GM18502 (cell line): Measurements from ENCODE around the gene GNAQ.
"Not testable (repeated sequence)": the region's sequence is repeated elsewhere in the genome, so short reads cannot be mapped to it uniquely, and the experiment has no call there.

ENCODE experiments used
- ATAC-seq: cut with Tn5 transposase; IDR thresholded peaks from one replicate; pipeline ENCODE4 v1.9.1; 2021; ENCODE audit warnings: mild to moderate bottlenecking; ENCODE audit not compliant: unreplicated experiment, poor library complexity

GNAQ gene

GRCh38 chr9:77687737-77688136, 343.9 kb downstream of the GNAQ start:
- ATAC-seq, result not testable (repeated sequence)

- no peak for ATAC-seq
These were observed 351.0 kb downstream of the GNAQ start for GRCh38 chr9:77680581-77680980.

DNA sequence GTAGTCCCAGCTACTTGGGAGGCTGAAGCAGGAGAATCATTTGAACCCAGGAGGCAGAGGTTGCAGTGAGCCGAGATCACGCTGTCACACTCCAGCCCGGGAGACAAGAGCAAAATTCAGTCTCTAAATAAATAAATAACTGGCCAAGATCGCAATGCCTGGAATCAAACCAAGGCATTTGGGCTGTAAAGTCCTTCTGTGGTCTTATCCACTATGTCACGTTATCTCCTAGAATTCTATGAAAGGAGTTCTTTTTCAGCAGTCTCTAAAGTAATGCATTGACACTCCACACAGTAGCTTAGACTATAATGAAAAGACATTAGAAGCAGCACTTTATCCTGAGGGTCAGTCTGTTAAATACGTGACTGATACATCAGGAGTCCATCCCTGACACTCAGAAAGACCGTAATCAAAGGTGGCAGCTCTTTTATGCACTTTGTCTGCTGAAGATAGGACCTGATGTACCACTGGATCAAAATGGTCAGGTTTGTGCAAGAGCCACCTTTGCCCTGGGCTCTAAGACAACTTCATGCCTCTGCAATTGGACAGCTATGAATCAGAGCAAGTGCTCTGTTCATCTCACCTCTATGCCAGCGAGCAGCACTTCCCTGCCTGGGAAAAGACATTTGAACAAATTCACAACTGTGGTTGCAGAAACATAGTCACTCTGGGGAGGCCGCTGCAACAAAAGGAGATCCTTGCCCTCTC, 351.8 kb downstream of the GNAQ start:
- no peak for ATAC-seq

DNA sequence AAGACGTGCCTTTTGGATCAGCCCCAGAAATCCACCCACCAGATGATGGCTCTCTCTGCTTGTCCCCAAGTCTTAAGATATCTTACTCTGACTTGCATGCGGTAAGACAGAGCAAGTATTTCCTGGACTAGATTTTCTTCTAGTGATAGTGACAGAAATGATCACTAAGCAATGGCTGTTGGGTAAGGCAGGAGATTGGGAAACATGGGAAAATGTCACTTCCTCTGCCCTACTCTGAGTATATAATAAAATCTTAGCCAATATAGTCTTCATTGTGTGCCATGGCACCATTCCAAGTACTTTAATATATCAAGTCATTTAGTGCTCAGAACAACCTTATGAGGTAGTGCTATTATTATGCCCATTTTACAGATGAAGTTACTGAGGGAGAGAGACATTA, 352.5 kb downstream of the GNAQ start:
- no peak for ATAC-seq

DNA sequence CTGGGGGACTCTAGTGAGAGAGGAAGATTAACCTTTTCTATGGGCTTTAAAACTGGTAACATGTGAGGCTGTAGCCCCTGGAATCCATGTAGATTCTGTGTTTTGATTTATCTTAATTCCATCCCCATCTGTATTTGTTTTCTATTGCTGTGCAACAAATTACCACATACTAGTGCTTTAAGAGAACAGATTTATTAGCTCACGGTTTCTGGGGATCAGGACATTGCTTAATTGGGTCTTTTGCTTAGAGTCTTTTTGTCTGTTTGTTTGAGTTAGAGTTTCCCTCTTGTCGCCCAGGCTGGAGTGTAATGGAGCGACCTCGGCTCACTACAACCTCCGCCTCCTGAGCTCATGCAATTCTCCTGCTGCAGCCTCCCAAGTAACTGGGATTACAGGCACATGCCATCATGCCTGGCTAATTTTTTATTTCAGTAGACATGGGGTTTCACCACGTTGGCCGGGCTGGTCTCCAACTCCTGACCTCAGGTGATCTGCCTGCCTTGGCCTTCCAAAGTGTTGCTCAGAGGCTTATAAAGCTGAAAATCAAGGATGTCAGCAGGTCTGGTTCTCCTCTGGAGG, 353.6 kb downstream of the GNAQ start:
- ATAC-seq, result no peak

DNA sequence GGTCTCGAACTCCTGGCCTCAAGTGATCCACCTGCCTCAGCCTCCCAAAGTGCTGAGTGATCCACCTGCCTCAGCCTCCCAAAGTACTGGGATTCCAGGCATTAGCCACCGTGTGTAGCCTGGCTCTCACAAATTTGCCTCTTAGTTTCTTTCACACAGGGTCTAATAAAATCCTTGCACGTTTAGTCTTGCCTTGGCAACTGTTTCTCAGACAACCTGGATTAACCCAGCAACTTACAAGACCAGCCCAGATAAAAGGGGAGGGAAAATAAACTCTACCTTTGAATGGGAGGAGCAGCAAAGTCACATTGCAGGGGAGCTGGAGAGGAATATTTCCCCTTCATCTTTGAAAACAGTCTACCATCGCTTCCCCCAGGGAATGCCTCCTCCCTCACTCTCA, 354.2 kb downstream of the GNAQ start:
- ATAC-seq, result no peak

DNA sequence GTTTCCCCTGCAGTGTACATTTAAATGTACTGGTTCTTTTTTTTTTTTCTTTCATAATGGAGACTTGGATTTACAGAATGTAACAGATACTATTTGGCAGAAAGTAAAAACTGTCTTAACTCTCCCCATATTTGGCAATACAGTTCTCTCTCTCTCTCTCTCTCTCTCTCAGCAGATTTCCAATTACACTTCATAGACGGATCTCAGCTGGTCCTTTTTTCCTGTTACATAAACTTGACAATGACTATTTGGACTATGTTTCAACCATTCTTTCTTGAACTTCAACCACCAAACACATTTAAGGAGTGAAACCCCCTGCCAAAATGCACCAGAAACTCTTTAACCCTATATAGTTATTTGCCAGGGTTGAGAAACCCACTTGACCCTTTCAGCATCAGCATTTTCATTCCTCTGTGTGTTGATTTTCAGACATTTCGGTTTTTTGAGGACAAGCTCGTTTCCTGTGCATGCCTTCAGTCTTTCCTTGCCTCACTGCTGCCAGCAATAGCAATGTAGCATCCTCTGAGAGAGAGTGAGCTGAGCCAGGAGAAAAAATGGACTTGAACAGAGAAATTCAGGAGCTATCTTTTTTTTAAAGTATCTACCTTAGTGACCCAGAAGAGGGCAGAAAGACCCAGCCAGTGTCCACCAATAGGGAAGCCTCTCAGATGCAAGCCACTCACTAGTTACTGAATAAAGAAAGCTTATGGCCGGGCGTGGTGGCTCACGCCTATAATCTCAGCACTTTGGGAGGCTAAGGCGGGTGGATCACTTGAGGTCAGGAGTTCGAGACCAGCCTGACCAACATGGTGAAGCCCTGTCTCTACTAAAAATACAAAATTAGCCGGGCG, 357.4 kb downstream of the GNAQ start:
- no peak for ATAC-seq

DNA sequence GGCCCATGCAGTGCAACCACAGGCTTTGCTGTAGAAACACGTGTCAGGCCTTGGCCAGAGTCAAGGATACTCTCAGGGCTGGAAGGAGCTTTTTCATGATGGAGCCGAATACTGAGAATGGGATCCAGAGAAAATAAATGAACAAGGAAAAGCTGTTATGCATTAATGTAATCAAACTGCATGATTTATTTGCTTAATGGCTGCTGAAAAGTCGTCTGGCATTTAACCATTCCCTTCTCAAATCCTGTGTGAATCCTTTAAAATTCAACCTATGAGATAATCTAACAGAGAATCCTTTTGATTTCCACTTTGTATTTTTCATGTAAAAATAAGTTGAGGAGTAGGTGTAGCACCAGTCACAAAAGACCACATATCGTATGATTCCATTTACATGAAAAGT, 359.4 kb downstream of the GNAQ start:
- no peak for ATAC-seq

- ATAC-seq, result no peak
These were observed 364.5 kb downstream of the GNAQ start for GRCh38 chr9:77667151-77667550.
